GM18861 (cell line): Measurements from ENCODE around the gene HOXC6.

ENCODE experiments used
- ATAC-seq: cut with Tn5 transposase; IDR thresholded peaks from one replicate; pipeline ENCODE4 v1.9.1; 2021; ENCODE audit not compliant: unreplicated experiment

The HOXC6 gene

DNA sequence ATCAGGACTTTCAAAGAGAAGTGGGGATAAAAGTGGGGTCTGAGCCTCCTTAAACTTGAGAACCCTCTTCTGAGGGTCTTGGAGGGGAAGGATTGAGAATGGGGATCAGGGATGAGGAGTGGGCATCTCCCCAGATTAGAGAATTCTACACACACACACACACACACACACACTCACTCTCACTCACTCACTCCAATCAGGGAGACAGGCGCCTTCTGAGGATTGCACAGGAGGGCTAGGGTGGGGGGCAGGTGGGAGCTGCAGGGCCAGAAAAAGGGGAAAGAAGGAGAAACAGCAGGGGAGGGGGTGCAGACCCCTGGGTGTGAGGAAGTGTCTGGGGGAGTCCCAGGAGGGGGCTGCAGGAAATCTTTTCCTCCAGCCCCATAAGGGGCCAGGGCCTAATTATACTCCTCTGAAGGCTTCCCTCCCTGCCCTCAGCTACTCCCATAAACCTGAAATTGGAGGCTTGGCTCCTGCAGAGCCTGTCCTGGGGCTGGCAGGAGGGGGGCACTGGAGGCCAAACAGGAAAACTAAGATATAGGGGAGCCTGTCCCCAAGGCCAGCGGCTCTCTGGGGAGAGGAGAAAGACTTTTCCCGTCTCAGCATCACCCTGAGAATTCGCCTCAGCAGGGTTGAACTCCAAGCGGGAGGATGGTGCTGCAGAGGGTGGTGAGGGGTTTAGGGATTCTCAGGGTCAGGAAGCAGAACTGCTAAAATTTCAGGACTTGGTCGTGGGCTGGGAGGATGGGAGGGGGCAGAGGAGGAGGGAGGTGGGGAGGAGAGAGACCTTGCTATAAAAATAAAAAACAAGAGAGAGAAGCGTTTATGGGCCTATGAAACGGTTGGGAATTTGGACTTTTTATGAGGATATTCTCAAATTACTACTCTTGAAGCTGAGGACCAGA lies 26.7 kb upstream of the HOXC6 start:
- ATAC-seq = no peak

DNA sequence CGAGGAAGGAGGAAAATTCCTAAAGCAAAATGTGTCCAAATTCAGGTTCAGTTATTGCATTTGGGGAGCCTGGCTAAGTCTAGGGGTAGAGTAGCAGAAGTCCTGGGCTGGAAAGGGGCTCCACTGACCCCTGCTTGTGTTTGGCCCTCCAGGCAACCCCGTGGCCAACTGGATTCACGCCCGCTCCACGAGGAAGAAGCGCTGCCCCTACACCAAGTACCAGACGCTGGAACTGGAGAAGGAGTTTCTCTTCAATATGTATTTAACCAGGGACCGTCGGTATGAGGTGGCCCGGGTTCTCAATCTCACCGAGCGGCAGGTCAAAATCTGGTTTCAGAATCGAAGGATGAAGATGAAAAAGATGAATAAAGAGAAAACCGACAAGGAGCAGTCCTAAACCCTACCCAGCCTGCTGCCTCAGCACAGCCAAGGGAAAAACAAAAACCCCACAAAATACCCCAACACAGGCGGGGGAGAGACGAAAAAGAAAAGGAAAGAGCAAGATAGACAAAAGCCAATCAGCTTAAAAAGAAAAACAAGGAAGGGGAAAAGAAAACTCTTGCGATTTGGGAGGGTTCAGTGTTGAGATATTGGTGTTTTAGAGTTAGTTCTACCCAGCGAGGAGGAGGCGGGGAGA lies 25.8 kb upstream of the HOXC6 start:
- ATAC-seq = no peak

DNA sequence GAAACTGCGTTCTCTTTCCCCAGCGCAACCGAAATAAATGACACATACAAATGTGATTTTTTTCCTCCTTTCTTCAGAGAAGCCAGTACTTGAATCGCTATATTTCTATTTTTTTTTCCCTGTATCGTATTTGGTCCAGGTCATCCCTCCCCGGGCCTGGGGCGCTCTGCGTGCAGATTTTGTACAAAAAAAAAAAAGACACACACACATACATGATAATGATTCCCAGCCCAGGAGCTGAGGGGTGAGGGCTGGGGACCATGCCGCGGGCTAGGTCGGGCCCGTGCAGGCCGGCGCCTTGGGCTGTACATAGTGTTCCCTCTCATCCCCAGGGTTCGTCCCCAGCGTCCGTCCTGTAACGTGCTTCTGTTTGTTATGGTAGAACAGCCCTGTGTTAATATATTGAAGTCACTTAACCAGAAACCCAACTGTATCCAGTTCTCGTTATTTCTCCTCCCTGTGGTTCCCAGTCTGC lies 25.3 kb upstream of the HOXC6 start:
- ATAC-seq = no peak

DNA sequence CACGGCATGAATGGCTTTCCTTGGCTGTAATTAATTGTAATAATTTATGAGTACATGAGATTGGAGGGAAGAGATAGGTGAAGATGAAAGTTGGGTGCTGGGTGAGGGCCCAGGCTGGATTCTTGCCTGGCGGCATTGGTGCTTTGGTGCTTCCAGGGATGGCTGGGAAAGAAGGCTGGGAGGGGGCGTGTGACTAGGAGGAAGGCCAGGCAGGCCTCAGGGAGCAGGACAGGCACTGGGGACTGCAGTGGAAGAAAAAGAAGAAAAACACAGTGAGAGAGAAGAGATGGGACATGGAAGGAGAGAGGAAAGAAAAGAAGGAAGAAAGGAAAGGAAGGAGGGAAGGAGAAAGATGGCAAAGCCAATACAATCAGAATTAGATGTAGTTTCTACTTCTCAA lies 24.6 kb upstream of the HOXC6 start:
- no peak for ATAC-seq

DNA sequence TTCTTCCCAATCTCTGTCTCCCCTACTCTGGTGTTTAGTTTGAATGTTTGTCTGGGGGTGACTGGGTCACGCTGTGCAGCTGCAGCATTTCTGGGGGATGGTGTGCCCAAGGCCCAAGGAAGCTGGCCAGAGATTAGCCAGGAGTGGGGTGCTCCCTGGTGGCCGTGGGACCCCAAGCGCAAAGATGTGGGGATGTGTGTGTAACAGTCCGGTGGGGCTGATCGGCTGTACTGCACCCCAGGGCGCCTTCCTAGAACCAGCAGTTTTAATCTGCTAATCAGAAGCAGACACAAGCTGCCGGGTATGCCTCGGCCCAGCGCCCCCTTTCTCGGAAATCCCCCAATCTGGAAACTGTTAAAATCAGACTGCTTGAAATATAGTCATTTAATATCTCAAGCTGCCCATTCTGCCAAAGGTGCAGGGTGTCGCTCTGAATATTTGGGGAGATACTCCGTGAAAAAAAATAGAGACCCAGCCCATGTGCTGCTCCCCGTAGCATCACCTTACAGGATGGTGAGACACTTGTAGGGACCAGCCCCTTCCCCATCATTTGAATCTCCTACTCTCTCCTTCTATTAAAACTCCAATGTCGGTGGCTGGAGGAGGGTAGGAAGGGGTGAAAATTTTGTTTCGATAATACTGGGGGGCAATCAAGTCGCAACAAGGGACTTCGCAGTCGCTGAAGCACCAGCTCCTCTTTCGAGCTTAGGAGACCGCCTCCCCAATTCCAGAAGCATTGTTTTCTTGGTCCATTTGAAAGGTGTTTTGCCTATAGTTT lies 24.0 kb upstream of the HOXC6 start:
- ATAC-seq = no peak

DNA sequence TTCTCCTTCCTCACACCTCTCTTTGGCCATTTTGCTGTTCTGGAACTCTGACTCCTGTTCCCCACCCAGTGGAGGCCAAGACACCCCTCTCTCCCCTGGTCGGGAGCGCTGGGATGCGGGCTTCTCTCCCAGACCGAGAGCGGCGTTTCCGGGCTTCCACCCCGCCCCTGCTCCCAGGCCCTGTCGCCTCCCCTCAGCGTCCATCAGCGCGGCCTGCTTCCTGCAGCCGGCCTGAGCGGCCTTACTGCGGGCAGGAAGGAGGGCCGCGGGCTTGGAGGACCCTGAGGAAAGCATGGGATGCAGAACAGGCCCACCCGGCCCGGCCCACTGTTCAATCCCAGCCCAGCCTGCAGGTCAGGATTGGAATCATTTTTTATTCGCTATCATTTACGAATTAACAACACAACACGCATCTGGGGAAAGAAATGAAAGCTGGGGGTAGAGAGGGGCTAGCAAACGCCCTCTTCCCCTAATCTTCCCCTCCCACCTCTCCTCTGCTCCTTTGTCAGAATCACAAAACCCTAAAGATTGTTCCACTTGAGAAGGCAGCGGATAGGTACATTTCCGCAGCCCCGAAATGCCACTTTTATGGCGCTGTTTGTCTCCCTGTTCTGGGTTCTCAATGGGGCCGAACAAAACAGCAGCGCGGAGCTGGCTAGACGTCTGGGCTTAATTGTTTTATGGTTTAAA lies 23.3 kb upstream of the HOXC6 start:
- ATAC-seq = no peak

DNA sequence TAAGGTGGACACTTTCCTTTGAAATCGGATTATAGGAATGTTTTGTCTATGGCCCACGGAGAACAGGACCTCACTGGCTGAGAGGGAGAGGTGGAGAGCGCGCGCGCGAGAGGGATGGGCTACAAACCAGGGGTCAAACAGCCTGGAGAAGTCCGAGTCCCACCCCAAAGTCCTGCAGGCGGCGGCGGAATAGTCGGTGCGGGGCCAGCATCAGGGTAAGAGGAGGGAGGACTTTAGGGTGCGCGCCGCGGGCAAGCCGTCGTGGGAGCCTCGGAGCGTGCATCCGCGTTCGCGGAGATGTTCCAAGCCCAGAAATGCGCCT lies 22.7 kb upstream of the HOXC6 start:
- ATAC-seq = no peak

DNA sequence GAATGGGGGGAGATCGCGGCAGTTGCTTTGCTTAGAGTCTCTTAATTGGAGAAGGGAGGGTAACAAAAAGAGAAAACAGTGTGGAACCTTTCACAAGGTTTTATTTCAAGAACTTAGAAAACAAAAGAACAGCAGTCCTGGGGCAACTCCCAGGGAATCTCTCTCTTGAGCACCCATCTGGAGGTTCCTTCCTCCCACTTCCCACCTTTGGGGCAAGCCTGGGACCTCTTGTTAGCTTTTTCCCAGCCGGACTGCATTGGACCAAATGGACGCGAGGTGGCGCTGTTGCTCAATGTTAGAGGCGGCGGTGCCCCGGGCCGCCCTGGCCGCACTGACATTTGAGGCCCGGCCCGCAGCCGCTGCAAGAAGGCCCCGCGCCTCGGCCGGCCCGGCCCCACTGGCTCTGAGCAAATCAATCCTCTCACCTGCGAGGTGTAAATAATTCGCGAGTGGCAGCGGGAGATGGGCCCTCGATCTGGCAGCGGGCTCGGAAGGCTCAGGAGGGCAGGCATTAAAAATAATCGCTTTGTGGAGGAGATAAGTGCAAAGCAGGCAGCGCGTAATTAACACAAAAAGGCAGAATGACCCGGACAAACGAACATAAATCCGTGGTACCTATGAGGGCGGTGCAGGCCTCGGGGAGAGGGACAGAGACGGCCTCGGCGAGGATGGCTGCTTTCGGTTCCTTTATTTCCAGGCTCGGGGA lies 22.2 kb upstream of the HOXC6 start:
- peak; percentile 49 for ATAC-seq

DNA sequence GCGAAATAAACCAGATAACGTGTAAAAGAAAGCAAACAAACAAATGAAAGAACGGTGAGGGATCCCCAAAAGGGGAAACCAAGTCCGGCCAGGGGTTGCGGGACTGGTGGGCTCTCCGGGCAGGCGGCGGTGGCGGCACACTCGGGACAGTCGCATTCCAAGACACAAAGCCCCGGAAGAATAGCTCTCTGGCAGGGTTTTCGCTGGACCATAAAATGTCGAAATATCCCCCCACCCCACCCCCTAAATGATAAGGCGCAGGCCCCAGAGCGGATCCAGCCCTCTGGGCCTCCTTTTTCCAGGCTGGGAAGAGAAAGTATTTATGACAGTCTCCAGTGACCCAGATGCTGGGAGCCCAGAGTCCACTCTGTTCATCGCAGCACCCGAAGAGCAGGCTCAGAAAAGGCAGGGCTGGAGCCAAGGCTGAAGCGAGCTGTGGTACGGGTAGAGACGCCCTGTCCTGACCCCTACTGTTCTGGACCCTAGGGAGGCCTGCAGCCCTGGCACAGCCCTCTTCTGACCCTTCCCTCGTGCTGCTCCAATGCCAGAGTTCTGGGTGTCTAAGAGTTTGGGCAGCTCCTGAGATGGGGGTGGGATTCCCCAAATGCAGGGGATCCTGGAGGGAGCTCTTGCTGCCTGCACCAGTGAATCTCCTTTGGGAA lies 21.6 kb upstream of the HOXC6 start:
- ATAC-seq = no peak

DNA sequence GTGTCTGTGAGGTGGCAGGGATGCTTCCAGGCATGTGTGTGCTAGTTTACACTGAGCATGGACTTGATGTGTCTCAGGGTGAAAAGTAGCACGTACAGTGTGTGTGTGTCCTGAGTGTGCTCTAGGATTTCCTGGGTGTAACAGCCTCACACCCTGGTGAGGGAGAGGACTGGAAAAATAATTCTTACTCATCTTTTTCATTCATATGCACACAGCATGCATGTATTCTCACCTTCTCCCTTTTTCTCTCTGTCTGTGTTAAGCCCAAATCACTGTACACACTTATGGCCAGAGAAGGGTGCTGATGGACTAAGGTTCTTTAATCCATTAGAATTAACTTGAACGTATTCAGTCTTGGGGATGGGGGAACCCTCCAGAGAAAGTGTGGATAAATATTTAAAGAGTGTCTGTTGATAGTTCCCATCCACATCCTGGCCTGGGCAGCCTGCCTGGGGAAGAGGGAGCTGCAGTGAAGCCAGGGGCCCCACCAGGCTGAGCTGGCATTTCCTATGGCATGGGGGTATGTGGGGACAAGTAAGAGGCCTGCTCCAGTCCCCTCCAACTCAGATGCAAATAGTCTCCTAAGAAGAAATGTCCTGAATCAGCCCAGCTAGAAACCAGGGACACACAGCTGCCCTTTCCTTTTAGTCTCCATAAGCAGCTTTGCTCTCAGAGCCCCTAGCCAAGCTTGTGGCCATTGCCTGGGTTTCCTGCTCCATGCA lies 20.5 kb upstream of the HOXC6 start:
- ATAC-seq = no peak

DNA sequence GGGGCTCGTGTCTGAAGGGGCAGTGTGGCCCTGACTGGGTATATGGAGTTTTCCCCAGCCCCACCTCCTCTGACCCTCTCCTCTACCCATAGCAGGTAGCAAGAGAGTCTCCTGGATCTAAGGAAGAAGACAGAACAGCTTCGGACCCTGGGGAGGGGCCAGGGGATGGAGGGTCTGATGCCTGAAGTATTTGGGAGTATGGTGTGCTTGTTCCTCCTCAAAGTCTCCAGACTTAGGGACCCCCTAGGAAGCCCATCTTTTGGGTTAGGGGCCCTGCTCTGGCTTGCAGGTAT lies 20.0 kb upstream of the HOXC6 start:
- ATAC-seq = no peak

DNA sequence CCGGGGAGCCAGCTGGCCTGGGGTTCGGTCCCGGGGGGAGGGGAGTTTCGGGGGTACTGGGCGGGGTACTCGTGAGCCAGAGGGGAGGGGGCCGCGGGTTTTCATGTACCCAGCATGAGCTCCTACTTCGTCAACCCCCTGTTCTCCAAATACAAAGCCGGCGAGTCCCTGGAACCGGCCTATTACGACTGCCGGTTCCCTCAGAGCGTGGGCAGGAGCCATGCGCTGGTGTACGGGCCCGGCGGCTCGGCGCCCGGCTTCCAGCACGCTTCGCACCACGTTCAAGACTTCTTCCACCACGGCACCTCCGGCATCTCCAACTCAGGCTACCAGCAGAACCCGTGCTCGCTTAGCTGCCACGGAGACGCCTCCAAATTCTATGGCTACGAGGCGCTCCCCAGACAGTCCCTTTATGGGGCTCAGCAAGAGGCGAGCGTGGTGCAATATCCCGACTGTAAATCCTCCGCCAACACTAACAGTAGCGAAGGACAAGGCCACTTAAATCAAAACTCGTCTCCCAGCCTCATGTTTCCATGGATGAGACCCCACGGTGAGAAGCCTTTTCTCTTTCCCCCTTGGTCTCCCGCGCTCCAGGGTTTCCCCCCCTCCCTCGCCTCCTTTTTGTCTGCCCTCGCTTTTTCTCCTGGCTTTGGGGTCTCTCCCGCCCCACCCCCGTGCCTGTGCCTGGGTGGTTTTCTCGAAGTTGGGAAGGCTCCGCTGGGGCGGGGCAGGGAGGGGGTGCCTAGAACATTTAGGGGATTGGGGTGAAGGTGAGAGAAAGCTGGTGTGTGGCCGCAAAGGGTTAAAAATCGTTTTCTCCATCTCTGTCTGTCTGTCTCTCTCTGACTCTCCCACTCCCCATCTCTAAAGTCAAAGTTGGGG lies 18.8 kb upstream of the HOXC6 start:
- no peak for ATAC-seq

DNA sequence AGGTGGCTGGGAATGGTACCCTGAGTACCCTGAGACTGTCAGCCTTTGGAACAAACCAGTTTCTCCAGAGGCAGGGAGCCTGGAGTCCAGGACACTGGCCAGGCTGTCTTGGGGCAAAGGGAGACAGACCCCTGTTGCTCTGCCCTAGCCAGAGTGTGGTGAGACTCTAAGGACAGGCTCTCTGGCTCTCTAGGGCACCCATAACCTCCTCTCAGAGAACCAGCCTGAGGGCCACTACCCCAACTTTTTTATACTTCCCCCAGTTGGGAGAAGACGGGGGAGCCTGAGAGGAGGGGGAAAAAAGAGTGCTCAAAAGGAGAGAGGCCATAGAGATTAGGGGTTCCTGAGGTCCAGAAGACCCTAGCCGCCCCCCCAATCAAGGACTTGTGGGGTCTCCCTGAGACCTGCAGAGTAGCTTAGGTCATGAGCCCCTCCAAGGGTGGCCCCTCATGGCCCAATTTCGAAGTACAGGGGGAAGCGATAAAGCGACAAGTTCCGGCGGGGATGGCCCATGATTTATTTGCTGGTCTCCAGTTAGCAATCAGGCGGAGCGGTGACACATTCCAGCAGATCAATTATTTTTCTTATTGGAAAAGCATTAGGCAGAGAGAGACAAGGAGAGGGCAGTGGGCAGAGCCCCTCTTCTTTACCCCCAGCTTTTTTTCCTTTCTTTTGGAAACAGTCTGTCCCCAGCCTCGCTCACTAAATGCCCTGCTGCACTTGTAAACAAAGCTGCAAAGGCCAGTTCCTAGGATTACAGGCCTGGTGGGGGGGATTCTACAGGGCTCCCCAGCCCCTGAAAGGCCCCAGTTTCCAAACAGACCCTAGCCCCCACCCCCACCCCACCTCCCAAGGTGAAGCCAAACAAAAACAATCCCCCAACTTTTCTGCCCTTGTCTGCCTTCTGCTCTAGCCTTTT lies 17.9 kb upstream of the HOXC6 start:
- no peak for ATAC-seq

DNA sequence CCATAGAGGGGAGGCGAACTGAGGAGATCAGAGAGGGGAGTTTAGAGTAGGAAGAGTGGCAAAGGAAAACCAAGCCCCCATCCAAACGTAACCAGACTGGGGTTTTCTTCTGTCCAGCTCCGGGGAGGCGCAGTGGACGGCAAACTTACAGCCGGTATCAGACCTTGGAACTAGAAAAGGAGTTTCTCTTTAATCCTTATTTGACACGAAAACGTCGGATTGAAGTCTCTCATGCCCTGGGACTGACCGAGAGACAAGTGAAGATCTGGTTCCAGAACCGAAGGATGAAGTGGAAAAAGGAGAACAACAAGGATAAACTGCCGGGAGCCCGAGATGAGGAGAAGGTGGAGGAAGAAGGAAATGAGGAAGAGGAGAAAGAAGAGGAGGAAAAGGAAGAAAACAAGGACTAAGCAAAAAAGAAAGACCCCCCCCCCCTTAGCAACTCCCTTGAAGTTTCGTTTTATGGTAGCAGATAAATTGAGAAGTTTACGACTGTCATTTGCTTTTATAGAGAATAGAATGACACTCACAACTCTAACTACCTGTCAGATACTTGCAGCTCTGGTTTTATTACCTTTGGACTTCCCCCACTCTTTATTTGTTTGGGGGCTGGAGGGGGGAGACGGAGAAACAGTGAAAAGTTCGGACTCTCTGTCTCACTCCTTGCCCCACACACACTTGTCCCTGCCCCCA lies 17.1 kb upstream of the HOXC6 start:
- no peak for ATAC-seq

DNA sequence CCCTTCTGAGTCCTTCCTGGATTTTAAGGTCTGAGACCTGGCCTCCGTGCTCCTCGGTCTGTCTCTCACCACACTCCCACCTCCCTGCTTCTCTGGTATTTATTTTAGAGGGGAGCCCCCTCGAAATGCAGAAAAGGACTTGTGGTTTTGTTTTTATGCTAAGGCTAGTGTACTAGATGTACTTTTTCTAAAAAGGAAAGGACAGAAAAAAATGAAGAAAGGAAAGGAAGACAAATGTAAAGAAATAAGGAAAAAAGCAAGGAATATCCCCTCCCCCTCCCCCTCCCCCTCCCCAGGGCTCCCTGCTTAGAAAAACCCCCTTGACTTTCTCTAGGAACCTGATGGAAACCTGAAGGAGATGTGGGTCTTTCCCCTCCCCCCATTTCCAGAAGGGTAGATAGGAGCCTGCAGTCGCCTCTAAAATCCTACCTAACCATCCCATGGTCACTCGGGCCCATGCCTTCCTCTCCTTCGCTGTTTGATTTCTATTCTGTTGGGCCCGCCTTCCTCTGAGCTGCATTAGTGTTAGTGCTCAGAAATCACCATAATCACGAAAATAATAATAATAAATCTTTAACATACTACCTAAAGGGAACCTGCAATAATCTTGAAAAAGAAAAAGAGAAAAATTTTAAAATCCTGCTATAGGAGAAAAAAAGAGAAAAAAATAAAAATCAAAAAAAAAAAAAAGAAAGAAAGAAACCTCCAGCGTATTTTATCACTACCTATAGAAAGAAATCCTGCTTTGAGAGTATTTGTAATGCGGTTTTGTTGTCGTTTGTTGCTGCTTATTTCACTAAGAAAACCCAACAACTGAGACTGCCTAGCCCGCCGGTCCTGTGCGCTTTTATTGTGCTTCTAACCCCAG lies 16.3 kb upstream of the HOXC6 start:
- ATAC-seq = no peak
